Medulla oblongata (tissue), 1 donor: ENCODE results near the gene LDB3.
"Not testable (repeated sequence)": the region's sequence is repeated elsewhere in the genome, so short reads cannot be mapped to it uniquely, and the experiment has no call there.

Source experiments
- DNase-seq: peaks from one replicate; pipeline ENCODE4 v3.0.0-alpha.2; 2015; ENCODE audit errors: extremely low spot score

LDB3 gene

GRCh38 chr10:86730227-86730626 lies 61.9 kb downstream of the LDB3 start:
- DNase-seq = peak; percentile 35

DNA sequence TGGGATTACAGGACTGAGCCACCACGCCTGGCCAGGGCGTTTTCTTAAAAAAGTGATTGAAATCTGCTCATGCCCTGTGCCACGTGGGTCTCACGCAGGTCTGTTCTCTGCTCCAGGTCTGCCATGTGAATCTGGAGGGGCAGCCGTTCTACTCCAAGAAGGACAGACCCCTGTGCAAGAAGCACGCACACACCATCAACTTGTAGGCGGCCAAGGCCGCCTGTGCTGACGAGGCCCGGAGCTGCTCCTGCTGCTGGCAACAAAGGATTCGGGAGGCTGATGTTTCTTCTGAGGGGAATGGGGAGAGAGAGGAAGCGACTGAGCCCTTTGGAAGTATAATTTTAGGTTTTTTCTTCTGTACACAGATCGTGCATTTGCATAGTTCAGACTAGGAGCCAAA lies 64.5 kb downstream of the LDB3 start:
- DNase-seq = no peak

GRCh38 chr10:86733260-86733671 lies 65.0 kb downstream of the LDB3 start:
- peak; percentile 64 for DNase-seq

DNA sequence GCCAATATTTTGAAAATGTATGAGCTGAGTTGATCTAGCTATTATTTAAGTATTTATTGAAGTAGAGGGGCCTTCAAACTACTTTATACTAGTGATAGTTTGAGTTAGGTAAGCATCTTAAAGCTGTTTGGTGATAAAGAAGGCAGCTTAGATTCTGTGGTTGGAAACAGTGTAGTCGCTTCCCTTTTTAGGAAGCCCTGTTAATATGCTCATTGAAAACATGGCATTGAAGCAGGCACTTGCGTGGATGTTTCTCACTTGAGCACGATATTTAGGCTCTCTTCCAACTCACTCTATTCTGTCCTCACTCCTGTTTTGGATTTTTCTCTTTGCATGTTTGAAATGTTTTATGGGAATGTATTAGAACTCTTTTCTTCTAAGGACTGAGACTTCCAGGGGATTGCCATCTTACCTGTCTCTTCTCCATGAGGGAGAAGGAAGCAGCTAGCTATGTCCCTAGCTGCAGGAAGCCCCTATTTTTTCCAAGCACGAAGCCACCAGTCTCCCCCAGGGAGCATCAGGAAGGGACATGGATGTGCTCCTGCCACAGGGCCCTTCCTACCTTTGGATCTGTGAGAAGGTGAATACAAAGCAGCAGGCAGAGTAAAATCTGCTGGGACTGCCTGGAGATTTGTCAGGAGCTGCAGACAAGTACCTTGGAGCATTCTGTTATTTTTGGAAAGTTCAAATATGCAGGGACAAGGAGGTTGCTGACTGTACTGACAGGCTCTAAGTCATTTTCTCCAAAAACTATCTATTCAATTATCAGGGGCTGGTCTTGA lies 66.1 kb downstream of the LDB3 start:
- no peak for DNase-seq

DNA sequence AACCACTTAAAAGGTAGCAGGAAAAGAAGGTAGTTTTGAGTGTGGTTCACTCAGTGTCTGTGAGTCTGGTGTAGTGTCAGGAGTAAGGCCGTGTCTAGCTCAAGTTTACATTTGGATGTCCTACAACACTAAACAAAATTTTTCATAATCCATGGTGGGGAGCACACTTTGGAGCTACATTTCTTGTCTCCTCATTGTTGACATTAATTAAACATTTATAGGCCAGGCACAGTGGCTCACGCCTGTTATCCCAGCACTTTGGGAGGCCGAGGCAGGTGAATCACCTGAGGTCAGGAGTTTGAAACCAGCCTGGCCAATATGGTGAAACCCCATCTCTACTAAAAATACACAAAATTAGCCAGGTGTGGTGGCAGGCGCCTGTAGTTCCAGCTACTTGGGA lies 67.0 kb downstream of the LDB3 start:
- not testable (repeated sequence) for DNase-seq

GRCh38 chr10:86742230-86742629 lies 73.9 kb downstream of the LDB3 start:
- DNase-seq = no peak

- DNase-seq = no peak
Observed at GRCh38 chr10:86744067-86744725, 75.9 kb downstream of the LDB3 start.

- no peak for DNase-seq
Observed at GRCh38 chr10:86747796-86748581, 79.7 kb downstream of the LDB3 start.

DNA sequence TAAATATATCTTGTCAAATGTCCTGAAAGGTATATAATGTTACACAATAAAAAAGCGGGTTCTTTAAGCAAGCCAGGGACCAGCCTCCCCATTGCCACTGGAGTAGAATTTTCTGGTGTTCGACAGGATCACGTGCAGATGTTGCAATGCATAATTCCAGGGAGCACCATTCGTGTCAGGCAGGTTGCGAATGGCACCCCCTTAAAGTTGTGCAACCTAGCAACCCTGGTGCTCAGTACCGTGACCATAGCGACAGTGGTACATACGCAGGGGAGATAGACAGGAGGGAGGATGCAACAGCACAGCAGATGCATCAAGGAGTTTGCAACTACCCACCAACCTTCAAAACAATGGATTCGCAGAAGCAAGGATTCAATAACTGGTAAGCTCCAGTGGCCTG lies 81.5 kb downstream of the LDB3 start:
- DNase-seq = no peak

- DNase-seq = no peak
Observed at GRCh38 chr10:86751477-86751876, 83.2 kb downstream of the LDB3 start.

DNA sequence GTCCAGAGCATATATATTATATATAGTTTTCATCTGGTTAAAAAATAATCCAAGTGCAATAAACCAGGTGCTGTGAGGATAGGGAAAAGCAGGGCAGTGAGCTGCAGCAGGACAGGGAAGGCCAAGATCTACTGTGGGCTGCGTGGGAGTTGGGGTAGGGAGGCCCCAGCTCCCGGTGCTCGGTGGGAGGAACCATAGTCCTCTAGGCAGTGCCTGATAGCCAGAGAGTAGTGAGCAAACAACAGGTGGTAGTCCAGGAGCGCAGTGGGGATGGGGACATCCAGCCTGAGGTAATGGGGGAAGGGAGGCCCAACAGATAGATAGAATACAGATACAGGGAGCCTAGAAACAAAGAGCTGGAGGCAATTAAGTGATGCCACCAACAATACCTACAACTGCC lies 84.0 kb downstream of the LDB3 start:
- DNase-seq = no peak

- DNase-seq = no peak
Observed at GRCh38 chr10:86753051-86753450, 84.7 kb downstream of the LDB3 start.

DNA sequence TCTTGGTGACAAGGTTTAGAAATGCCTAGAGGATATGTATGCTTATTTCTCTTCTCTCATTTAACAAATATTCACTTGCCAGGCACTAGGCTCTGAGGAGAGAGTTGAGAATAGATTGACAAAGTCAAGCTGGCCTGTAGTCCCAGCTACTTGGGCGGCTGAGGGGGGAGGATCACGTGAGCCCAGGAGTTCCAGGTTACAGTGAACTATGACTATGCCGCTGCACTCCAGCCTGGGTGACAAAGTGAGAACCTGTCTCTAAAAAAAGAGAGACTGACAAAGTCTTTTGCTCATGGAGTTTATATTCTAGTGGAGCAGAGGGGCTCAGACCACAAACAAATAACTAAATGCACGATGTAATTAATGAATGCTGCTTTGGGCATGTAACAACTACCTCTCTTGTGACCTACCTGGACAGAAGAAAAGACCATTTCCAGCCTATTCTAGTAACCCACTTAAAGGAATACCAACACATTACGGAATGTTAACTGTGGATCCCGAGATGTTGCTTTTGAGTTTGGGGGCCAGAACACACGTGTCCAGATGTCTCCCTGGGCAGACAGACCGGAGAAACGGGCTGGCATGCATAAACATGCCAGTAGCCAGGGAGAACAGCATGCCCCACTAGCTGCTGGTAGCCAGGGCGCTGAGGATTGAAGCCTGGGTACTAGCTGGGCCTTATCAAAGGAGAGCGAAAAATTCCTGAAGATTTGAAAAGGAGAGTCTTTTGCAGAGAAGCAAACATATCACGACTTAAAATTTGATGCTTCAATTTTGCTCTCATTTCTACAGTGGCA lies 85.5 kb downstream of the LDB3 start:
- DNase-seq = no peak

DNA sequence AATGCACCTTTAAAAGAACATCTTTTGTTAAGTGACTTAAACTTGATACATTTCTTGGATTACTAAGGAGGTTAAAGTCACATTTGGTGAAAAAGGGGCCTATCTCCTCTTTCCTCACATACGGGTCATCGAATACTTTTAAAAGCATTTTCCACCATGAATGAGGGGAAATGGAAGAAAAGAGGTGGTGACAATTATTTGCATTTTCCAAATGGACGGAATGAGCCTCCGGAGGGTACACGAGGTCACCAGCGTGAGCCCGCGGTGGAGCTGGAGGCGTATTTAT lies 87.1 kb downstream of the LDB3 start:
- no peak for DNase-seq

DNA sequence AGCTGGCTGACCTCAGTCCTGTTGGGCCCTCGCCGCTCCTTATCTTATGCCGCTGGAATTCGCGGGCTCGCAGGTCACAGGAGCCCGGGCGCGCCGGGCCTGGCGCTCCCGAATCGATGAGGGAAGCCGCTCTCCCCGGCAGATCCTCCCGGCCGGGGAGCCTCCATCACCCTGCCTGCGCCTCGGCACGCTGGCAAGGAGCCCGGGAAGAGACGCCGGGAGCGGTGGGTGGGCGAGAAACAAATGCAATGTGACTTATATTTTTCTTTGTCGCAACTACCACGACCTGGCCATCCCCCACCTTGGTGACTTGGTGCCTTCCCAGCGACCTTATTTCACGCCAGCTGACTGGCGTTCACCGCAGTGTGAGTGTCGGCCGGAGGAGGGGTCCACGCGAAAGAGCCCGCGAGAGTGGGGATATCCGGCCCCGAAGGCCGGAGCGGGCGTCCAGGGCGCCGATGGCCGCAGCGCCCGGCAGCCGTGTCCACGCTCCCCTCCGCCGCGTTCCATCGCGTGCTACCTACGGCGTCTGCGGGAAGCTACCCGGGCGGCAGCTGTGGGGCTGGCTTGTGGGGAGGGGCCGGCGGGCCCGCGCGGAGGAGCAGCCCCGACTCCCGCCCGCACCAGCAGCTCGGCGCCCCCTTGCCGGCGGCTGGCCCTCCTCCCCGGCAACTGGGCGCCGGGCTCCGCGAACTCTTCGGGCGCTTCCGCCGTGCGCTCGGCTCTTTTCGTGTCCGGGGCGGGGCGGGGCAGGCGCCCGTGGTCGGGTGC lies 87.6 kb downstream of the LDB3 start:
- peak; percentile 95 for DNase-seq

DNA sequence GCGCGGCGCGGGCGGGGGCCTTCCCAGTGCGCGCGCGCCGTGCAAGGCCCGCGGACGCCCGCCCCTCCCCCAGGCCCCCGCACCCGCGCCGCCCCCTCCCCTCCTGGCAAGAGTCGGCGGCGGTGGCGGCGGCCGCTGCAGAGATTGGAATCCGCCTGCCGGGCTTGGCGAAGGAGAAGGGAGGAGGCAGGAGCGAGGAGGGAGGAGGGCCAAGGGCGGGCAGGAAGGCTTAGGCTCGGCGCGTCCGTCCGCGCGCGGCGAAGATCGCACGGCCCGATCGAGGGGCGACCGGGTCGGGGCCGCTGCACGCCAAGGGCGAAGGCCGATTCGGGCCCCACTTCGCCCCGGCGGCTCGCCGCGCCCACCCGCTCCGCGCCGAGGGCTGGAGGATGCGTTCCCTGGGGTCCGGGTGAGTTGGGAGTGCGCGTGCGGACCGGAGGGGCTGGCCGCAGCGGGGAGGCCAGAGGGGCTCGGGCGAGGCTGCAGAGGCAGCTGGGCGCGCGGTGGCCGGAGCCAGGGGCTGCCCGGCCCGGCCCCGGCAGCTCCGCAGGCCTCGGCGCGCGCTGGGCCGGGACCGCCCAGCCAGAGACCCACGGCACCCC lies 88.3 kb downstream of the LDB3 start, which contains the start of gene BMPR1A:
BMPR1A (plus strand) TSS at position 109 of the 602 bp plus-strand sequence. CDS start 119,400 bp downstream, outside the sequence.
- no peak for DNase-seq

DNA sequence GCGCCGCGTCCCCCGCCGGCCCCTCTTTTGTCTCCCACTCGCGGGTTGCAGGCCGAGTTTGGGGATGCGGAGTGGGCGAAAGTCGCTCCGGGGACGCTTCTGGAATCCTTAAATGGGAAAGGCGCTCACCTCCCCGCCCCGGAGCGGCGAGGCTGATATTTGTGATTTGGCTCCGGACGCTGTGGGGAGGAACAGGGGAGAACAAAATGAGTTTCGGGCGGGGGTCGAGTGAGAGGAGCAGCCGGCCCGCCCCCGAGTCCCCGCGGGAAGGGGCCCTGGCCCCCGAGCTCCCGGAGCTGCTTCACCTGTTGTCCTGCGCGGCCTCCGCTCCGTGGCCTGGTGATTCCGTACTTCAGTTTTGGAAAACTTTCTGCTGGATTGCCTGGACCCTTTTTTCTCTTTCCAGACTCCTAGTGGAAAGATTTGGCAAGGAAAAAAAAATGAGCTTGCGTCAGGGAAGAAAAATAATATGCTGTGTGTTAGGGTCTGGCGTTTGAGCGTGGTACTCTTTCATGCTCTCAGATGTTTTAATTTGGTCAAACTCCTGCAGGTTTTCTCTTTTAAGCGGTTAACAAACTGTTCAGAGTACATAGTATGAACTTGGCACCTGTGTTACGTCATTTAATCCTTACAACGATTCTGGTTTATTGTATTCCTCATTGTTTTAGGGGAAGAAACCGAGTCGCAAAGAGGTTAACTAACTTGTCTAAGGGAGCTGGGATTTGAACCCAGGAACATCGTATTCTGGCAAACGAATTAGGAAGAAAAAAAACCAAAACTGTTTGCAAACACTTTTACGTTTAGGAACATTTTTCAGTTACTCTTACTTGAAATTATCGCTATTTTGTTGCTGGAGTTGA lies 89.0 kb downstream of the LDB3 start:
- no peak for DNase-seq

GRCh38 chr10:86758189-86759072 lies 90.1 kb downstream of the LDB3 start:
- no peak for DNase-seq
